Measurements from ENCODE around the gene OR51E2. TPM values are rescaled to one million over a fixed set of nuclear protein-coding genes. Genes with fewer than 3 reads are reported as not detected.
"Not testable (repeated sequence)": the region's sequence is repeated elsewhere in the genome, so short reads cannot be mapped to it uniquely, and the experiment has no call there.

The OR51E2 gene, protein sequence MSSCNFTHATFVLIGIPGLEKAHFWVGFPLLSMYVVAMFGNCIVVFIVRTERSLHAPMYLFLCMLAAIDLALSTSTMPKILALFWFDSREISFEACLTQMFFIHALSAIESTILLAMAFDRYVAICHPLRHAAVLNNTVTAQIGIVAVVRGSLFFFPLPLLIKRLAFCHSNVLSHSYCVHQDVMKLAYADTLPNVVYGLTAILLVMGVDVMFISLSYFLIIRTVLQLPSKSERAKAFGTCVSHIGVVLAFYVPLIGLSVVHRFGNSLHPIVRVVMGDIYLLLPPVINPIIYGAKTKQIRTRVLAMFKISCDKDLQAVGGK
- total RNA-seq (not detected), polyA plus RNA-seq (not detected)

- Histone ChIP-seq H3K4me1 (ENCODE audit: insufficient read depth, low read length) (no peaks in the 10 kb centered on the region), H3K27me3 (ENCODE audit: insufficient read depth, low read length, poor library complexity, severe bottlenecking) (no peaks in the 10 kb centered on the region), H3K36me3 (ENCODE audit: insufficient read depth, low read length) (no peaks in the 10 kb centered on the region), H3K9me3 (ENCODE audit: low read length) (no peaks in the 10 kb centered on the region), H3K4me3 (ENCODE audit: low read length) (no peak within 1 kb of the TSS), H3K27ac (ENCODE audit: low read depth, low read length) (no peak within 1 kb of the TSS)
- peak within 1 kb of the TSS in 1 of 7 donors; percentile 46 for H3K4me3 Mint-ChIP-seq
- H3K9me3 Mint-ChIP-seq, result no peaks in the 10 kb centered on the region
- no peaks in the 10 kb centered on the region for H3K36me3 Mint-ChIP-seq
- H3K4me1 Mint-ChIP-seq, result peaks cover 0 to 20% (median 13%) of the 10 kb centered on the region in 3 donors
- H3K27ac Mint-ChIP-seq, result peak within 1 kb of the TSS in 2 of 8 donors; percentile 22 to 29
- peaks cover 0 to 3% of the 10 kb centered on the region in 2 donors for H3K27me3 Mint-ChIP-seq
- ChIA-PET CTCF (no interaction called here), POLR2A (no interaction called here)
- DNase-seq, result no peak
Observed at GRCh38 chr11:4697585-4697984, at the start of gene OR51E2. Gene OR51E2 (minus strand): TSS chr11:4697853. CDS start chr11:4682711, 15,142 bp downstream.

DNA sequence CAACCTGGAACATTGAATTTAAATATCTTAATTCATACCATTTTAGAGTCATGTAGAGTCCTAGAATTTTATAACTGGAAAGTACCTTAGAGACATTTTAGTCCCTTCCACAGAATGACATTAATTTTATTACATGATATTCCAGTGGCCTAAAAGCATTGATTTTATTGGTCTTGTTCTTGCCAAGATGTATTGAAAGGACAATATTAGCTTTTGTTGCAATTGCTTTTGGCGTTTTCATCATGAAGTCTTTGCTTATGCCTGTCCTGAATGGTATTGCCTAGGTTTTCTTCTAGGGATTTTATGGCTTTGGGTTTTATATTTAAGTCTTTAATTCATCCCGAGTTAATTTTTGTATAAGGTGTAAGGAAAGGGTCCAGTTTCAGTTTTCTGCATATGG is 43.1 kb upstream of the OR51E2 start:
- no peak overlapping the region for H3K4me3 Mint-ChIP-seq

DNA sequence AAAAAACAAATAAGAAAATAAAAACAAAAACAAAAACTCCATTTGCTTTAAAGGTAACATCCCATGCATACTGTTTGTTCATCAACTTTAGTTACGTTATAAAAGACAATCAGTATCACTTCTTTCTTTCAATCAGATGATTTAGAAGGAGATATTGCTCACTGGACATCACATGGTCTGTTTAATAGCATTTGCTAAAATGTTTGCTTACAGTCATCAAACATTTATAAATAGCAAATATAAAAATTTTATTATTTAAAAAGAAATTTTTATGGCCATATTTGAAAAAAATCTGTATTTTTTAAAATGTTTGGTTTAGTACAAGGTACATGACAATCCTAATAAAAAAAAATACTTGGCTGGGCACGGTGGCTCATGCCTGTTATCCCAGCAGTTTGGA is 29.5 kb upstream of the OR51E2 start:
- no peaks in the 10 kb centered on the region for H3K36me3 ChIP-seq (ENCODE audit: insufficient read depth, low read length)
- ChIA-PET POLR2A (no interaction called here), CTCF (no interaction called here)
- H3K9me3 ChIP-seq (ENCODE audit: low read length), result no peaks in the 10 kb centered on the region
- no peak overlapping the region for H3K4me3 ChIP-seq (ENCODE audit: low read length)
- no peak overlapping the region for H3K27ac ChIP-seq (ENCODE audit: low read depth, low read length)
- no peak overlapping the region for H3K27ac Mint-ChIP-seq
- peaks cover 0 to 2% (median 0%) of the 10 kb centered on the region in 5 donors for H3K9me3 Mint-ChIP-seq
- no peak overlapping the region for H3K4me3 Mint-ChIP-seq
- H3K27me3 ChIP-seq (ENCODE audit: insufficient read depth, low read length, poor library complexity, severe bottlenecking), result no peaks in the 10 kb centered on the region
- no peaks in the 10 kb centered on the region for H3K36me3 Mint-ChIP-seq
- no peaks in the 10 kb centered on the region for H3K4me1 ChIP-seq (ENCODE audit: insufficient read depth, low read length)
- H3K4me1 Mint-ChIP-seq, result no peaks in the 10 kb centered on the region
- DNase-seq, result no peak
- H3K27me3 Mint-ChIP-seq, result peaks cover 2 to 5% of the 10 kb centered on the region in 2 donors

More for the DNA sequence above, 43.1 kb upstream of the OR51E2 start:
- Mint-ChIP-seq H3K27me3 (peaks cover 7 to 41% of the 10 kb centered on the region in 2 donors), H3K36me3 (no peaks in the 10 kb centered on the region), H3K4me1 (no peaks in the 10 kb centered on the region), H3K9me3 (peaks cover 0 to 3% (median 0%) of the 10 kb centered on the region in 5 donors), H3K27ac (no peak overlapping the region)
- no peak overlapping the region for H3K27ac ChIP-seq (ENCODE audit: low read depth, low read length)
- CTCF ChIA-PET, result no interaction called here
- DNase-seq, result no peak
- no peaks in the 10 kb centered on the region for H3K4me1 ChIP-seq (ENCODE audit: insufficient read depth, low read length)
- H3K27me3 ChIP-seq (ENCODE audit: insufficient read depth, low read length, poor library complexity, severe bottlenecking), result no peaks in the 10 kb centered on the region
- H3K4me3 ChIP-seq (ENCODE audit: low read length), result no peak overlapping the region
- H3K9me3 ChIP-seq (ENCODE audit: low read length), result no peaks in the 10 kb centered on the region
- POLR2A ChIA-PET, result no interaction called here
- H3K36me3 ChIP-seq (ENCODE audit: insufficient read depth, low read length), result no peaks in the 10 kb centered on the region

DNA sequence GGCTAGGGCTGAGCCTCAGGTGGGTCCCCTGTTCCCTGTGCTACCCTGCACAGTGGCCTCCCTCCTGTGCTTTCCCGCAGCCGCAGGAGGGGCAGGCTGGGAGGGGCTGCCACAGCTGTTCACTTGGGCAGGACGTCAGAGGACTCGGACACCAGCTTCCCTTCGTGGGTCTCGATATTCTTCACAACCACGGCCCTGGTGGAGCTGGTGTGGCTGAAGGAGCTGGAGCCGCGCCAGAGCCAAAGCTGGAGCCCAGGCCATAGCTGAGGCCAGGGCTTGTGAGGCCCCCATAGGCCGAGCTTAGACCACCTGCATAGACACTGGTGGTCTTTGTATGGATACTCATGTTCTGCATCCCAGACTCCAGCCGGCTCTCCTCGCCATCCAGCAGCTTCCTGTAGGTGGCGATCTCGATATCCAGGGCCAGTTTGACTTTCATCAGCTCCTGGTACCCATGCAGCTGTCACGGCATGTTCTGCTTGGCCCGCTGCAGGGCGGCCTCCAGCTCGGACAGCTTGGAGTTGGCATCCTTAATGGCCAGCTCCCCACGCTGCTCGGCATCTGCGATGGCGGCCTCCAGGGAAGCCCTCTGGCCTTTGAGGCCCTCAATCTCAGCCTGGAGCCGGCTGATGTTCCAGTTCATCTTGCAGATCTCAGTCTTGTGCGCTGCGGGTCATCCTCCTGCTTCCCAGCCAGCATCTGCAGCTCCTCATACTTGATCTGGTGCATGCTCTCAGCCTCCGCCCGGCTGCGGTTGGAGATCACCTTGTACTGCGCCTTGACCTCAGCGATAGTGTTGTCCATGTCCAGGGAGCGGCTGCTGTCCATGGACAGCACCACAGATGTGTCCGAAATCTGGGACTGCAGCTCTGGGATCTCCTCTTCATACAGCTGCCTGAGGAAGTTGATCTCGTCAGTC is 25.2 kb upstream of the OR51E2 start:
- H3K4me1 ChIP-seq (ENCODE audit: insufficient read depth, low read length); H3K4me1 Mint-ChIP-seq; H3K4me3 Mint-ChIP-seq; DNase-seq; H3K27me3 ChIP-seq (ENCODE audit: insufficient read depth, low read length, poor library complexity, severe bottlenecking); CTCF ChIA-PET; H3K36me3 Mint-ChIP-seq; H3K36me3 ChIP-seq (ENCODE audit: insufficient read depth, low read length); H3K27ac Mint-ChIP-seq; H3K27ac ChIP-seq (ENCODE audit: low read depth, low read length); POLR2A ChIA-PET; H3K9me3 ChIP-seq (ENCODE audit: low read length); H3K4me3 ChIP-seq (ENCODE audit: low read length); H3K9me3 Mint-ChIP-seq: not testable (repeated sequence)
- H3K27me3 Mint-ChIP-seq, result peaks cover 0 to 13% of the 10 kb centered on the region in 2 donors

DNA sequence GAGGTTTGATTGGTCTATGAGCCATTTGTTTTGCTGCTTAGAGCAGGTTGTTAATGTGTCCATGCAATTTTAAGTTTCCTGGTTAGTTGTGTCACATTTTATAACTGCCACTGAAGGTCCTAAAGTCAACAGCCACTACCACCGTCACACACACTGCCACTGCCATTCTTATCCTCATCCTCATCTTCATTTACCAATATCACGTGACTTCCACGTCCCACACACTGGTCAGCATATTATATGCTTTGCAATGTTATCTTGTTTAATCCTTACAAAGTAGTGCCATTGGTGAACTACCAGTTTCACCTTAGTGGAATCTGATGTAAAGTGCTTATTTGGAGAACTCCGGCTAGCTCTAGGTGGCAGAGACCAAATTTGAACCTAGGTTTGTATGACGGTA is 16.6 kb upstream of the OR51E2 start:
- H3K9me3 Mint-ChIP-seq, result no peaks in the 10 kb centered on the region
- no peaks in the 10 kb centered on the region for H3K36me3 Mint-ChIP-seq
- H3K4me1 Mint-ChIP-seq, result no peaks in the 10 kb centered on the region
- POLR2A ChIA-PET, result no interaction called here
- Histone ChIP-seq H3K4me1 (ENCODE audit: insufficient read depth, low read length) (no peaks in the 10 kb centered on the region), H3K27me3 (ENCODE audit: insufficient read depth, low read length, poor library complexity, severe bottlenecking) (no peaks in the 10 kb centered on the region), H3K4me3 (ENCODE audit: low read length) (no peak overlapping the region), H3K27ac (ENCODE audit: low read depth, low read length) (no peak overlapping the region), H3K9me3 (ENCODE audit: low read length) (no peaks in the 10 kb centered on the region), H3K36me3 (ENCODE audit: insufficient read depth, low read length) (no peaks in the 10 kb centered on the region)
- H3K27me3 Mint-ChIP-seq, result peaks cover 7 to 30% of the 10 kb centered on the region in 2 donors
- no peak overlapping the region for H3K4me3 Mint-ChIP-seq
- CTCF ChIA-PET, result no interaction called here
- no peak overlapping the region for H3K27ac Mint-ChIP-seq
- DNase-seq, result no peak

DNA sequence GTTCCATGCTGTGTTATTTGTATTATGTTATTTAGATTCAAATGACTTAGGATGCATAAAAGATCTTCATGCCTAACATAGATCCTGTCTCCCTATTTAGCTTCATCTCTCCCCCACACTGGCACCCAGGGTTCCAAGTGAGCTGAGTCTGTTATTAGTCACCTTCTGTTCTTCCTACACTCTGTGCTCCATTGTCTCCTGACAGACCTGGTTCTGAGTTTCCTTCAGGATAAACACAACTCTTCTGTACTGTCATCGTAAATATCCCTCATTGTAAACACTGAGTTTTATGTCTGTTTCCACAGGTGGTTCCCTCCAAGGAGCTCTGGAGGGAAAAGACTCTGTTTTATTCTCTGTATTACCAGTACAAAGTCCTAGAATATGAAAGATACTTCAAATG is 15.6 kb upstream of the OR51E2 start:
- no peaks in the 10 kb centered on the region for H3K9me3 Mint-ChIP-seq
- no peaks in the 10 kb centered on the region for H3K36me3 ChIP-seq (ENCODE audit: insufficient read depth, low read length)
- no peak overlapping the region for H3K27ac Mint-ChIP-seq
- H3K4me1 ChIP-seq (ENCODE audit: insufficient read depth, low read length), result no peaks in the 10 kb centered on the region
- POLR2A ChIA-PET, result no interaction called here
- no peaks in the 10 kb centered on the region for H3K9me3 ChIP-seq (ENCODE audit: low read length)
- no peak for DNase-seq
- H3K4me1 Mint-ChIP-seq, result no peaks in the 10 kb centered on the region
- H3K27ac ChIP-seq (ENCODE audit: low read depth, low read length), result no peak overlapping the region
- no peak overlapping the region for H3K4me3 ChIP-seq (ENCODE audit: low read length)
- H3K36me3 Mint-ChIP-seq, result no peaks in the 10 kb centered on the region
- no peak overlapping the region for H3K4me3 Mint-ChIP-seq
- CTCF ChIA-PET, result no interaction called here
- H3K27me3 Mint-ChIP-seq, result peaks cover 7 to 27% of the 10 kb centered on the region in 2 donors
- H3K27me3 ChIP-seq (ENCODE audit: insufficient read depth, low read length, poor library complexity, severe bottlenecking), result no peaks in the 10 kb centered on the region

DNA sequence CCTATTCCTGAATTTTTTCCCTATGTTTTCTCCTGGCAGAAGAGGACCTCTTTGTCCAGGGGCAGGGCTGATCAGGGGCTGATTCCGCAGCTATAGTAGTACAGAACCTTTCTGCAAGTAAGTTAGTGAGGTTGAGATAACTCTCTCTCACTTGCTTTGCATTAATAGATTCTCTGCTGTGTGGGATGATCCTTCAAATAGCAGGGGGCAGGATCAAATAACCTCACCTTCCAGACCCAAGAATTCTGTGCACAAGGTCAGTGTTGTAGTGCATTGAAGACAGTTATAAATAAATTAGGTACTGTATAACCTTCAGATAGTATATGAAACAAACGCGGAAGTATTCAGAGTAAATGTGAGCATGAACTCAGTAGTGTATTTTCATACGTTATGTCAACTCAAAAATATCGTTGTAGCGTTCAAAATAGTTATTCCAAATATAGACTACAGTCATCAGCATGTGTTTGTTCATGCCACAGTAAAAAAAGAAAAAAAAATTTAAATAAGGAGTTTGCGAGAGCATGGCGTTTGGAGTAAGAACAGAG is 7.2 kb upstream of the OR51E2 start:
- Mint-ChIP-seq H3K27me3 (peaks cover 3 to 5% of the 10 kb centered on the region in 2 donors), H3K4me1 (peaks cover 0 to 6% (median 6%) of the 10 kb centered on the region in 3 donors), H3K27ac (no peak overlapping the region), H3K4me3 (no peak overlapping the region), H3K36me3 (no peaks in the 10 kb centered on the region), H3K9me3 (no peaks in the 10 kb centered on the region)
- Histone ChIP-seq H3K4me3 (ENCODE audit: low read length) (no peak overlapping the region), H3K36me3 (ENCODE audit: insufficient read depth, low read length) (no peaks in the 10 kb centered on the region), H3K27ac (ENCODE audit: low read depth, low read length) (no peak overlapping the region), H3K27me3 (ENCODE audit: insufficient read depth, low read length, poor library complexity, severe bottlenecking) (no peaks in the 10 kb centered on the region), H3K4me1 (ENCODE audit: insufficient read depth, low read length) (no peaks in the 10 kb centered on the region), H3K9me3 (ENCODE audit: low read length) (no peaks in the 10 kb centered on the region)
- ChIA-PET CTCF (no interaction called here), POLR2A (no interaction called here)
- DNase-seq, result no peak

Data from CD8-positive, alpha-beta memory T cell (primary cell).